ENCODE data around the gene CNTFR. TPM values are rescaled to one million over a fixed set of nuclear protein-coding genes. Genes with fewer than 3 reads are reported as not detected.

The CNTFR gene
- total RNA-seq, 1 donor from 2014 or later, result 7.4 TPM

DNA sequence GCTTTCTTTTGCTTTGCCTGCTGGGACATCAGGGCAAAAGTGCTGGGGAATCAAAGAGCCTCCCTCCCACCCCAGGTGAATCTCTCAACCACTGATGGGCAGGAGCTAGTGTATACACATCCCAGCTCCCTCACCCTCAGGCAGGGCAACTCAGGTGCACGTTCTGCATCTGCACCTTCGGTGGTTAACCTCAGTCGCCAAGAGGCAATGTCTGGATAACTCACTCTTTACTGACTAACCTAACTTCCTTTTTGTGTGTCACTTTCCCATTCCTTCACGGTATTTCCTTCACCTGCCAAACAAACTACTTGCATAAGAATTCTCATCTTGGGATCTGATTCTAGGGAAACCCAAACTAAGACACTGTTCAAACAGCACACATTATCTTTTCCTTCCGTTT is 26.3 kb downstream of the CNTFR start:
- no peak overlapping the region for H3K27ac Mint-ChIP-seq (ENCODE audit: unreplicated experiment)
- peaks cover 14% of the 10 kb centered on the region for H3K27me3 ChIP-seq (ENCODE audit: insufficient read depth, low read length)

GRCh38 chr9:34562135-34562745 is 27.3 kb downstream of the CNTFR start:
- Histone ChIP-seq H2AFZ (ENCODE audit: low read depth, low read length) (no peak overlapping the region), H3K4me3 (ENCODE audit: insufficient read depth, low read depth, low read length) (no peak overlapping the region), H3K9me3 (ENCODE audit: insufficient read depth, low read depth, low read length) (no peaks in the 10 kb centered on the region), H4K20me1 (ENCODE audit: insufficient read depth, low read length) (no peaks in the 10 kb centered on the region), H3K27me3 (ENCODE audit: insufficient read depth, low read length) (peaks cover 10% of the 10 kb centered on the region), H3K79me2 (ENCODE audit: insufficient read depth, low read length) (no peaks in the 10 kb centered on the region), H3K4me2 (ENCODE audit: low read length) (no peak overlapping the region), H3K27ac (ENCODE audit: low read depth, low read length) (no peak overlapping the region), H3K4me1 (ENCODE audit: insufficient read depth, low read length) (peaks cover 8% of the 10 kb centered on the region), H3K9ac (ENCODE audit: low read length) (no peak overlapping the region), H3K36me3 (ENCODE audit: insufficient read depth, low read length) (no peaks in the 10 kb centered on the region)
- TF ChIP-seq, protein P1, sequence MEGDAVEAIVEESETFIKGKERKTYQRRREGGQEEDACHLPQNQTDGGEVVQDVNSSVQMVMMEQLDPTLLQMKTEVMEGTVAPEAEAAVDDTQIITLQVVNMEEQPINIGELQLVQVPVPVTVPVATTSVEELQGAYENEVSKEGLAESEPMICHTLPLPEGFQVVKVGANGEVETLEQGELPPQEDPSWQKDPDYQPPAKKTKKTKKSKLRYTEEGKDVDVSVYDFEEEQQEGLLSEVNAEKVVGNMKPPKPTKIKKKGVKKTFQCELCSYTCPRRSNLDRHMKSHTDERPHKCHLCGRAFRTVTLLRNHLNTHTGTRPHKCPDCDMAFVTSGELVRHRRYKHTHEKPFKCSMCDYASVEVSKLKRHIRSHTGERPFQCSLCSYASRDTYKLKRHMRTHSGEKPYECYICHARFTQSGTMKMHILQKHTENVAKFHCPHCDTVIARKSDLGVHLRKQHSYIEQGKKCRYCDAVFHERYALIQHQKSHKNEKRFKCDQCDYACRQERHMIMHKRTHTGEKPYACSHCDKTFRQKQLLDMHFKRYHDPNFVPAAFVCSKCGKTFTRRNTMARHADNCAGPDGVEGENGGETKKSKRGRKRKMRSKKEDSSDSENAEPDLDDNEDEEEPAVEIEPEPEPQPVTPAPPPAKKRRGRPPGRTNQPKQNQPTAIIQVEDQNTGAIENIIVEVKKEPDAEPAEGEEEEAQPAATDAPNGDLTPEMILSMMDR (IDR thresholded peaks at IDR 0.05; ENCODE audit: insufficient read depth, low read depth, low read length), result peak; percentile 33
- no peak for TF ChIP-seq EZH2 (IDR thresholded peaks at IDR 0.05; ENCODE audit: insufficient read depth, low read length)
- DNase-seq (ENCODE audit: low read depth) (no peak), FAIRE-seq (no peak)
- Mint-ChIP-seq H3K4me1 (ENCODE audit: low read depth, unreplicated experiment) (peaks cover 22% of the 10 kb centered on the region), H3K27ac (ENCODE audit: unreplicated experiment) (no peak overlapping the region), H3K9me3 (ENCODE audit: unreplicated experiment) (peaks cover 6% of the 10 kb centered on the region), H3K27me3 (ENCODE audit: low read depth, unreplicated experiment) (peaks cover 30% of the 10 kb centered on the region), H3K4me3 (ENCODE audit: unreplicated experiment) (no peak overlapping the region), H3K36me3 (ENCODE audit: low read depth, unreplicated experiment) (peaks cover 26% of the 10 kb centered on the region)

More for the DNA sequence above, 26.3 kb downstream of the CNTFR start:
- TF ChIP-seq, protein P1 (IDR thresholded peaks at IDR 0.05; ENCODE audit: insufficient read depth, low read depth, low read length), result no peak
- TF ChIP-seq EZH2 (IDR thresholded peaks at IDR 0.05; ENCODE audit: insufficient read depth, low read length), result no peak
- Mint-ChIP-seq H3K27me3 (ENCODE audit: low read depth, unreplicated experiment) (peaks cover 32% of the 10 kb centered on the region), H3K36me3 (ENCODE audit: low read depth, unreplicated experiment) (peaks cover 30% of the 10 kb centered on the region), H3K9me3 (ENCODE audit: unreplicated experiment) (peaks cover 7% of the 10 kb centered on the region), H3K4me3 (ENCODE audit: unreplicated experiment) (no peak overlapping the region), H3K4me1 (ENCODE audit: low read depth, unreplicated experiment) (peaks cover 22% of the 10 kb centered on the region)
- Histone ChIP-seq H3K79me2 (ENCODE audit: insufficient read depth, low read length) (no peaks in the 10 kb centered on the region), H3K9me3 (ENCODE audit: insufficient read depth, low read depth, low read length) (no peaks in the 10 kb centered on the region), H3K4me1 (ENCODE audit: insufficient read depth, low read length) (peaks cover 8% of the 10 kb centered on the region), H3K9ac (ENCODE audit: low read length) (no peak overlapping the region), H3K4me2 (ENCODE audit: low read length) (no peak overlapping the region), H4K20me1 (ENCODE audit: insufficient read depth, low read length) (no peaks in the 10 kb centered on the region), H2AFZ (ENCODE audit: low read depth, low read length) (no peak overlapping the region), H3K4me3 (ENCODE audit: insufficient read depth, low read depth, low read length) (no peak overlapping the region), H3K27ac (ENCODE audit: low read depth, low read length) (no peak overlapping the region), H3K36me3 (ENCODE audit: insufficient read depth, low read length) (no peaks in the 10 kb centered on the region)
- FAIRE-seq (no peak), DNase-seq (ENCODE audit: low read depth) (no peak)

DNA sequence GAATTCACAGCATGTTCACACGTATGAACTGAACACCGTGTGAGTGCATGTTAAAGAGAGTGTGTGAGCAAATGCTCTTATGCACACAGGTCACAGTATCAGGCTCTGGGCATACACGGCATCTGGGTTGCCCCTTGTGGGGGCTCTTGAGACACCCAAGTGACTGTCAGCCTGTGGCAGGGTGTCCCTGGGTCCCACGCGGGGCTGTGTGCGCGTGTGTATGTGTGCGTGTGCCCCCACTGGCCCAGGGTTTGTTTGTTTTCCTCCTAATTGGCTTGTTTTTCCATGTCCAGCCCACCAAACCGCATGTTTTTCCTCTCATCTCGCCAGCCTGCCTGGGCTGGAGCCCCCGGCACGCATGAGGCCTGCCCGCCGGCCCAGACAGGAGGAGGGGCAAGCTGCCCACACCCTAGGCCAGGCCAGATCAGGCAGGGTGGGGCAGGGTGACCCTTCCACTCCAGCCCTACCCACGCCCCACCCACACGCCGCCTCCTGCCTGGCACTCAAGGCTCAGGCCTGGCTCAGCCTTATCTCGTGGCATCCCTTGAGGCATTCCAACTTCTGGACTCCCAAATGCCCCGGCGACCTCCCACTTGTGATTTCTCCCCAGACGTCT is 28.8 kb downstream of the CNTFR start:
- H3K27me3 Mint-ChIP-seq (ENCODE audit: low read depth, unreplicated experiment), result peaks cover 29% of the 10 kb centered on the region
- no peaks in the 10 kb centered on the region for H3K36me3 ChIP-seq (ENCODE audit: insufficient read depth, low read length)
- no peak for FAIRE-seq
- H3K4me1 ChIP-seq (ENCODE audit: insufficient read depth, low read length), result peaks cover 8% of the 10 kb centered on the region
- H3K9ac ChIP-seq (ENCODE audit: low read length), result no peak overlapping the region
- peak overlapping the region; percentile 76 for H3K4me2 ChIP-seq (ENCODE audit: low read length)
- peaks cover 22% of the 10 kb centered on the region for H3K4me1 Mint-ChIP-seq (ENCODE audit: low read depth, unreplicated experiment)
- no peaks in the 10 kb centered on the region for H4K20me1 ChIP-seq (ENCODE audit: insufficient read depth, low read length)
- no peak overlapping the region for H3K27ac Mint-ChIP-seq (ENCODE audit: unreplicated experiment)
- no peak overlapping the region for H3K27ac ChIP-seq (ENCODE audit: low read depth, low read length)
- peaks cover 6% of the 10 kb centered on the region for H3K9me3 Mint-ChIP-seq (ENCODE audit: unreplicated experiment)
- peak overlapping the region; percentile 64 for H2AFZ ChIP-seq (ENCODE audit: low read depth, low read length)
- no peak for DNase-seq (ENCODE audit: low read depth)
- H3K27me3 ChIP-seq (ENCODE audit: insufficient read depth, low read length), result peaks cover 4% of the 10 kb centered on the region
- H3K9me3 ChIP-seq (ENCODE audit: insufficient read depth, low read depth, low read length), result no peaks in the 10 kb centered on the region
- H3K4me3 ChIP-seq (ENCODE audit: insufficient read depth, low read depth, low read length), result no peak overlapping the region
- TF ChIP-seq, protein P1 (IDR thresholded peaks at IDR 0.05; ENCODE audit: insufficient read depth, low read depth, low read length), result no peak
- TF ChIP-seq EZH2 (IDR thresholded peaks at IDR 0.05; ENCODE audit: insufficient read depth, low read length), result no peak
- no peaks in the 10 kb centered on the region for H3K79me2 ChIP-seq (ENCODE audit: insufficient read depth, low read length)
- no peak overlapping the region for H3K4me3 Mint-ChIP-seq (ENCODE audit: unreplicated experiment)
- peaks cover 22% of the 10 kb centered on the region for H3K36me3 Mint-ChIP-seq (ENCODE audit: low read depth, unreplicated experiment)

All from astrocyte (in vitro differentiated cells and primary cell).